Tibial nerve (tissue), 4 donors: ENCODE data around the gene BTF3L4. TPM values are rescaled to one million over a fixed set of nuclear protein-coding genes. Genes with fewer than 3 reads are reported as not detected.
"Not testable (repeated sequence)": the region's sequence is repeated elsewhere in the genome, so short reads cannot be mapped to it uniquely, and the experiment has no call there.

Experiments
- DNase-seq, 2 donors: peaks; one replicate each; pipeline ENCODE4 v3.0.0-alpha.2; 2019; ENCODE audit warnings: low spot score in 2 of 2
- H3K27ac ChIP-seq, 4 donors: fragments of 200-600 bp; sonication (generic) in 3 of 4; one replicate each; pipeline ENCODE4 v1.5.1; 2017 to 2019; ENCODE audit warnings: mild to moderate bottlenecking in 1 of 4
- H3K27me3 ChIP-seq, 2 donors: fragments of 200-600 bp; sonication (generic) in 1 of 2; one replicate each; pipeline versions ENCODE4 v1.5.1 to v1.6.0; 2017 to 2019
- H3K36me3 ChIP-seq, 3 donors: fragments of 200-600 bp; sonication (generic); one replicate each; pipeline ENCODE4 v1.5.1; 2018 to 2019
- H3K4me1 ChIP-seq, 4 donors: fragments of 200-600 bp; sonication (generic) in 3 of 4; one replicate each; pipeline ENCODE4 v1.5.1; 2017 to 2019
- H3K4me3 ChIP-seq, 4 donors: fragments of 200-600 bp; sonication (generic) in 3 of 4; one replicate each; pipeline ENCODE4 v1.5.1; 2017 to 2019; ENCODE audit warnings: mild to moderate bottlenecking in 1 of 4, moderate library complexity in 1 of 4
- H3K9me3 ChIP-seq, 4 donors: fragments of 200-600 bp; sonication (generic) in 3 of 4; one replicate each; pipeline ENCODE4 v1.5.1; 2017 to 2019
- CTCF ChIP-seq, 5 experiments: fragments of 200-600 bp in 3 of 5; fragments of 450-650 bp in 2 of 5; sonication (generic) in 3 of 5; IDR thresholded peaks; one replicate each; pipeline ENCODE4 v1.5.1; 2016 to 2019; ENCODE audit warnings: antibody characterized with exemption in 5 of 5, mild to moderate bottlenecking in 3 of 5, moderate library complexity in 2 of 5
- EP300 ChIP-seq, 2 donors: sonication (generic); formaldehyde crosslinking; IDR thresholded peaks; one replicate each; pipeline ENCODE4 v1.6.1; 2017; ENCODE audit warnings: antibody characterized with exemption in 2 of 2, mild to moderate bottlenecking in 1 of 2
- POLR2A ChIP-seq, 2 donors: fragments of 450-650 bp; IDR thresholded peaks; one replicate each; pipeline ENCODE4 v1.6.1; 2017; ENCODE audit warnings: antibody characterized with exemption in 2 of 2, mild to moderate bottlenecking in 2 of 2, moderate library complexity in 2 of 2
- WGBS, 2 donors: methylation state at CpG; one replicate each; pipeline ENCODE4 v1.1.5; 2018; 5-methylcytosine and 5-hydroxymethylcytosine counted together
- total RNA-seq, 4 donors: library from RNA; depleted of rRNA; stranded (reverse); fragments of >200 nt; gene quantifications; one replicate each; pipeline ENCODE4 v1.1.0, GENCODE V29; 2016

BTF3L4 gene
- total RNA-seq, 4 donors from 2014 or later: 30.6 to 46.5 (median 37.5) TPM

- Histone ChIP-seq H3K36me3 (peaks cover 2 to 83% (median 12%) of the 10 kb centered on the region in 3 donors), H3K27ac (no peak overlapping the region)
Measured at GRCh38 chr1:52063192-52063591, 7.1 kb downstream of the BTF3L4 start.

GRCh38 chr1:52070704-52071103 lies 14.6 kb downstream of the BTF3L4 start:
- DNase-seq: no peak
- H3K4me1 ChIP-seq: peaks cover 0 to 18% (median 0%) of the 10 kb centered on the region in 4 donors
- H3K4me3 ChIP-seq: no peak overlapping the region
- H3K36me3 ChIP-seq: peaks cover 0 to 47% (median 2%) of the 10 kb centered on the region in 3 donors
- no peaks in the 10 kb centered on the region for H3K9me3 ChIP-seq
- no peak for TF ChIP-seq CTCF (IDR thresholded peaks at IDR 0.05)
- no peak for TF ChIP-seq EP300 (IDR thresholded peaks at IDR 0.05)
- no peak for TF ChIP-seq POLR2A (IDR thresholded peaks at IDR 0.05)
- H3K27me3 ChIP-seq: no peaks in the 10 kb centered on the region
- 92 to 97% methylated on average over 4 of the region's 4 CpGs for WGBS, 2 donors
- no peak overlapping the region for H3K27ac ChIP-seq

More at GRCh38 chr1:52063192-52063591, 7.1 kb downstream of the BTF3L4 start:
- Histone ChIP-seq H3K4me1 (peaks cover 0 to 24% (median 12%) of the 10 kb centered on the region in 4 donors), H3K9me3 (no peaks in the 10 kb centered on the region), H3K4me3 (no peak overlapping the region), H3K27me3 (no peaks in the 10 kb centered on the region)
- no peak for DNase-seq
- TF ChIP-seq EP300 (IDR thresholded peaks at IDR 0.05) (no peak), POLR2A (IDR thresholded peaks at IDR 0.05) (no peak), CTCF (IDR thresholded peaks at IDR 0.05) (no peak)
- 90 to 92% methylated on average over 2 of the region's 2 CpGs for WGBS, 2 donors

GRCh38 chr1:52072291-52072690 lies 16.2 kb downstream of the BTF3L4 start:
- no peaks in the 10 kb centered on the region for H3K27me3 ChIP-seq
- no peaks in the 10 kb centered on the region for H3K9me3 ChIP-seq
- H3K4me3 ChIP-seq: no peak overlapping the region
- no peak for TF ChIP-seq EP300 (IDR thresholded peaks at IDR 0.05)
- no peak for TF ChIP-seq CTCF (IDR thresholded peaks at IDR 0.05)
- no peak for TF ChIP-seq POLR2A (IDR thresholded peaks at IDR 0.05)
- 47 to 52% methylated on average over 6 of the region's 6 CpGs for WGBS, 2 donors
- no peak for DNase-seq
- H3K27ac ChIP-seq: no peak overlapping the region
- H3K36me3 ChIP-seq: peaks cover 0 to 36% (median 2%) of the 10 kb centered on the region in 3 donors
- peaks cover 0 to 18% (median 0%) of the 10 kb centered on the region in 4 donors for H3K4me1 ChIP-seq

- Histone ChIP-seq H3K4me1 (peaks cover 0 to 11% (median 0%) of the 10 kb centered on the region in 4 donors), H3K36me3 (peaks cover 0 to 50% (median 2%) of the 10 kb centered on the region in 3 donors)
- H3K27ac ChIP-seq, H3K9me3 ChIP-seq, DNase-seq, H3K27me3 ChIP-seq, H3K4me3 ChIP-seq: not testable (repeated sequence)
- WGBS, 2 donors: 88 to 90% methylated on average over 6 of the region's 6 CpGs
Measured at GRCh38 chr1:52077277-52077676, 21.2 kb downstream of the BTF3L4 start.

- H3K4me3 ChIP-seq: no peak overlapping the region
- no peak overlapping the region for H3K27ac ChIP-seq
- peaks cover 0 to 35% (median 0%) of the 10 kb centered on the region in 3 donors for H3K36me3 ChIP-seq
- H3K9me3 ChIP-seq: no peaks in the 10 kb centered on the region
- TF ChIP-seq CTCF (IDR thresholded peaks at IDR 0.05) (no peak), POLR2A (IDR thresholded peaks at IDR 0.05) (no peak), EP300 (IDR thresholded peaks at IDR 0.05) (no peak)
- WGBS, 2 donors: 59 to 64% methylated on average over 3 of the region's 3 CpGs
- H3K27me3 ChIP-seq: no peaks in the 10 kb centered on the region
- peaks cover 0 to 6% (median 0%) of the 10 kb centered on the region in 4 donors for H3K4me1 ChIP-seq
- DNase-seq: no peak
Measured at GRCh38 chr1:52080014-52080415, 23.9 kb downstream of the BTF3L4 start.

- not testable (repeated sequence) for H3K27ac ChIP-seq, H3K27me3 ChIP-seq, DNase-seq, H3K4me3 ChIP-seq, H3K9me3 ChIP-seq, H3K4me1 ChIP-seq
- H3K36me3 ChIP-seq: peaks cover 0 to 55% (median 6%) of the 10 kb centered on the region in 3 donors
Measured at GRCh38 chr1:52087892-52088291, 31.8 kb downstream of the BTF3L4 start.

- 84 to 96% methylated on average over 7 of the region's 7 CpGs for WGBS, 2 donors
- not testable (repeated sequence) for H3K4me3 ChIP-seq, H3K9me3 ChIP-seq, DNase-seq, H3K27ac ChIP-seq, H3K27me3 ChIP-seq, H3K4me1 ChIP-seq
- peaks cover 0 to 41% (median 0%) of the 10 kb centered on the region in 3 donors for H3K36me3 ChIP-seq
Measured at GRCh38 chr1:52094300-52094699, 38.2 kb downstream of the BTF3L4 start.
